KMS-11 (cell line): ENCODE results near the gene SLC25A13.
A peak's percentile ranks its signal among the peaks of the same experiment; 100 is the strongest.

Experiments used
- H2AFZ ChIP-seq: fragments of 200-600 bp; sonication (generic); 2 replicates; pipeline ENCODE4 v1.6.1; 2016; ENCODE audit warnings: antibody characterized with exemption, mixed run types, low read depth
- H3K27ac ChIP-seq: fragments of 200-600 bp; sonication (generic); 2 replicates; pipeline ENCODE4 v1.6.1; 2016; ENCODE audit warnings: mild to moderate bottlenecking, mixed run types
- H3K27me3 ChIP-seq: fragments of 200-600 bp; sonication (generic); 2 replicates; pipeline ENCODE4 v1.6.1; 2017; ENCODE audit warnings: mild to moderate bottlenecking, low read depth, mixed run types, moderate library complexity; ENCODE audit not compliant: insufficient read depth
- H3K36me3 ChIP-seq: fragments of 200-600 bp; sonication (generic); 2 replicates; pipeline ENCODE4 v1.6.1; 2017; ENCODE audit warnings: mild to moderate bottlenecking, mixed run types; ENCODE audit not compliant: insufficient read depth
- H3K4me1 ChIP-seq: fragments of 200-600 bp; sonication (generic); 2 replicates; pipeline ENCODE4 v1.6.1; 2016; ENCODE audit warnings: mild to moderate bottlenecking, low read depth, mixed run types; ENCODE audit not compliant: poor library complexity, severe bottlenecking
- H3K4me2 ChIP-seq: fragments of 200-600 bp; sonication (generic); 2 replicates; pipeline ENCODE4 v1.7.0; 2016; ENCODE audit warnings: mild to moderate bottlenecking, mixed run types
- H3K4me3 ChIP-seq: fragments of 200-600 bp; sonication (generic); IDR thresholded peaks from 2 replicates; pipeline ENCODE4 v1.6.1; 2017; ENCODE audit warnings: low read depth, low read length, mixed read lengths; ENCODE audit not compliant: insufficient read depth
- H3K79me2 ChIP-seq: fragments of 200-600 bp; sonication (generic); 2 replicates; pipeline ENCODE4 v1.6.1; 2016; ENCODE audit warnings: low read depth, mixed run types; ENCODE audit not compliant: insufficient read depth
- H3K9ac ChIP-seq: fragments of 200-600 bp; sonication (generic); 2 replicates; pipeline ENCODE4 v1.6.1; 2016; ENCODE audit warnings: mild to moderate bottlenecking, mixed run types
- H4K20me1 ChIP-seq: fragments of 200-600 bp; sonication (generic); 2 replicates; pipeline ENCODE4 v1.6.1; 2016; ENCODE audit warnings: mild to moderate bottlenecking, mixed run types; ENCODE audit not compliant: insufficient read depth
- CTCF ChIP-seq: fragments of 200-600 bp; sonication (generic); conservative IDR thresholded peaks from 2 replicates; pipeline ENCODE4 v1.6.1; 2017; ENCODE audit warnings: low read depth, mild to moderate bottlenecking, antibody characterized with exemption, low read length, moderate library complexity, mixed read lengths

SLC25A13 gene

GRCh38 chr7:96076350-96076707 lies 245.6 kb downstream of the SLC25A13 start:
- no peak for TF ChIP-seq CTCF
- Histone ChIP-seq H3K36me3 (no peaks in the 10 kb centered on the region), H3K27ac (no peak overlapping the region), H3K9ac (no peak overlapping the region), H3K4me1 (no peaks in the 10 kb centered on the region), H3K27me3 (no peaks in the 10 kb centered on the region), H3K4me2 (no peak overlapping the region), H3K4me3 (no peak overlapping the region), H4K20me1 (no peaks in the 10 kb centered on the region), H3K79me2 (no peaks in the 10 kb centered on the region), H2AFZ (no peak overlapping the region)

DNA sequence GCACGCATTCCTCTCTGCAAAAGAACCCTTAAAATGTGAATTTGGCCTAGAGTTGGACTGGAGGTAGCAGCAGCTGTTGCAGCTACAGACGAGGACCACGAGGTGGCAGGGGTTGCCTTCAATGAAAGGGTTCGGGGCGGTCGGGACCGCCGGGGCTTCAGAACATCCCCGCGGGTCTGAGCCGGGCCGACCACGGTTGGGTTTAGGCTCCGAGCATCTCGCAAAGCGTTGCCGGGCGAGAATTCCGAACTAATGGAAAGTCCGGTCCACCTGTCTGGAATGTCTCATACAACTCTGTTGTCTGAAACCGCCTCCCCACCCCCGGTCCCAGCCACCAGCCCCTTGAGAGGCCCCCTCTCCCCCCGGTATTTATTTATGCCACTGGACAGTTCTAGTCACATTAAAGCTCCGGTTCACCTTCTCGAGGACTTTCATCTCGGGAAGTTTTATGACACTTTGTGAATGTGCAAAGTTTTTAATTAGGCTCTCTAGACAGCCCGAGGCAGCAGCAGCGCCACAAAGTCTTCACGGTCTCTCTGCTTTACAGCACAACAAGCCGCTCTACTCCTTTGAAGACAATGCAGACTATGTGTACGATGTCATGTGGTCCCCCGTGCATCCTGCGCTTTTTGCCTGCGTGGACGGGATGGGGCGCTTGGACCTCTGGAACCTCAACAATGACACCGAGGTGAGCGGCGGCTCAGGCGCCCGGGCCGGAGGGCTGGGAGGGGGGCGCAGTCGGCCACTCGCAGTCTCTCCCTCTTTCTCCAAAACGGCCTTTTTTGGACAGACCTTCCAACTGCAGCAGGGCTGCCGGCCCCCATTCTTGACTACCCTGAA lies 246.2 kb downstream of the SLC25A13 start:
- H3K4me3 ChIP-seq = no peak overlapping the region
- peak; percentile 85 for TF ChIP-seq CTCF
- no peaks in the 10 kb centered on the region for H3K4me1 ChIP-seq
- no peak overlapping the region for H3K9ac ChIP-seq
- peak overlapping the region; percentile 36; the same call in 1 of the 2 replicates for H3K4me2 ChIP-seq
- peak overlapping the region; percentile 8; the same call in 1 of the 2 replicates for H2AFZ ChIP-seq
- H3K36me3 ChIP-seq = no peaks in the 10 kb centered on the region
- H3K79me2 ChIP-seq = no peaks in the 10 kb centered on the region
- H3K27me3 ChIP-seq = no peaks in the 10 kb centered on the region
- H3K27ac ChIP-seq = no peak overlapping the region
- H4K20me1 ChIP-seq = no peaks in the 10 kb centered on the region

GRCh38 chr7:96074871-96075270 lies 247.0 kb downstream of the SLC25A13 start:
- no peaks in the 10 kb centered on the region for H3K27me3 ChIP-seq

More at GRCh38 chr7:96074871-96075270, 247.0 kb downstream of the SLC25A13 start:
- H3K79me2 ChIP-seq = no peaks in the 10 kb centered on the region
- no peaks in the 10 kb centered on the region for H3K4me1 ChIP-seq
- H3K4me2 ChIP-seq = no peak overlapping the region
- H4K20me1 ChIP-seq = no peaks in the 10 kb centered on the region
- no peak overlapping the region for H3K9ac ChIP-seq
- H3K27ac ChIP-seq = no peak overlapping the region
- H3K36me3 ChIP-seq = no peaks in the 10 kb centered on the region
- no peak overlapping the region for H3K4me3 ChIP-seq
- H2AFZ ChIP-seq = no peak overlapping the region
- no peak for TF ChIP-seq CTCF
